ENCODE measurements around the gene SNTB2. TPM values are rescaled to one million over a fixed set of nuclear protein-coding genes. Genes with fewer than 3 reads are reported as not detected.

SNTB2 gene
- total and polyA plus RNA-seq, 2 of the 13 experiments (the other 11 are each of a cell fraction or from before 2014, with no cell fraction given), result 11.5 to 19.2 TPM

DNA sequence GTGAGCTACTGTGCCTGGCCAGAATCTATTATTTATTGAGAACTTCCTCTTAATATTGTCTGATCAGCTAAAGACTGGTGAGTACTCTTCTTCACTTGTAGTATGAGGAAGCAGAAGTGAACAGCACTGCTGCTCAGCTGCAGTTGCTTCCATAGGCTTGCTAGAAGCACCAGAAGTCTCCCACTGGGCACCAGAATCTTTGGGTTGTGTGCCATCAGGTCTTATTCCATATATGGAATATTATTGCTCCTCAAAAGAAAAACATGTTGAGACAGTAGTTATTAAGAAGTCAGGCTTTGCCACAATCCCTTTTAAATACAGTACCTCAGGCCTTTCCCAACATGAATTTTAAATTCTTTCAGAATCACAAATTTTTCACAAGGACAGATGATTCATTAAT is 17.2 kb downstream of the SNTB2 start:
- no TSS peak for BruUV-seq (replicated peaks)
- Histone ChIP-seq H3K4me2 (ENCODE audit: low read depth, low read length) (no peak overlapping the region), H3K9ac (ENCODE audit: insufficient read depth, low read depth, low read length) (no peak overlapping the region), H3K79me2 (ENCODE audit: insufficient read depth, low read length) (peaks cover 19% of the 10 kb centered on the region), H2AFZ (ENCODE audit: low read length) (no peak overlapping the region), H3K36me3 (replicated peaks in 1 of 2; ENCODE audit: control insufficient read depth in 1 of 2, insufficient read depth in 2 of 2, low read length in 2 of 2) (no peaks in the 10 kb centered on the region), H3K4me1 (ENCODE audit: insufficient read depth, low read length) (peaks cover 14% of the 10 kb centered on the region; the same call in 1 of the 2 replicates), H3K27me3 (ENCODE audit: control insufficient read depth in 1 of 2, insufficient read depth in 2 of 2, low read length in 2 of 2) (no peaks in the 10 kb centered on the region), H4K20me1 (ENCODE audit: insufficient read depth, low read length) (no peaks in the 10 kb centered on the region), H3K9me3 (ENCODE audit: low read length) (no peaks in the 10 kb centered on the region), H3K4me3 (replicated peaks in 1 of 3; ENCODE audit: insufficient read depth in 1 of 3, low read depth in 2 of 3, low read length in 3 of 3) (no peak overlapping the region), H3K27ac (ENCODE audit: extremely low read length, insufficient read depth, low read length) (no peak overlapping the region)
- FAIRE-seq, result no peak
- ChIA-PET CTCF (ENCODE audit: low intra/inter-chr PET ratio, low total read pairs) (no interaction called here), POLR2A (interaction anchor here (0.9 kb wide), 1 partner anchor 17 kb away, joined by 3 read pairs; the partner anchor contains the start of gene SNTB2)
- DNase-seq (ENCODE audit: low spot score), result no peak
- TF ChIP-seq MAF1 (CRISPR knock-in tag; IDR thresholded peaks at IDR 0.05; ENCODE audit: borderline replicate concordance), result no peak
- TF ChIP-seq ZMAT3 (CRISPR knock-in tag; conservative IDR thresholded peaks at IDR 0.05), result no peak
- TF ChIP-seq, protein P1, sequence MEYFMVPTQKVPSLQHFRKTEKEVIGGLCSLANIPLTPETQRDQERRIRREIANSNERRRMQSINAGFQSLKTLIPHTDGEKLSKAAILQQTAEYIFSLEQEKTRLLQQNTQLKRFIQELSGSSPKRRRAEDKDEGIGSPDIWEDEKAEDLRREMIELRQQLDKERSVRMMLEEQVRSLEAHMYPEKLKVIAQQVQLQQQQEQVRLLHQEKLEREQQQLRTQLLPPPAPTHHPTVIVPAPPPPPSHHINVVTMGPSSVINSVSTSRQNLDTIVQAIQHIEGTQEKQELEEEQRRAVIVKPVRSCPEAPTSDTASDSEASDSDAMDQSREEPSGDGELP (IDR thresholded peaks at IDR 0.05; ENCODE audit: borderline replicate concordance, low read depth), result no peak
- no peak for TF ChIP-seq SNAPC2 (CRISPR knock-in tag; IDR thresholded peaks at IDR 0.05)
- no peak for TF ChIP-seq LRRFIP1 (CRISPR knock-in tag; conservative IDR thresholded peaks at IDR 0.05)
- TF ChIP-seq ZNF33A (CRISPR knock-in tag; IDR thresholded peaks at IDR 0.05; ENCODE audit: borderline replicate concordance), result no peak
- no peak for TF ChIP-seq ZNF3 (CRISPR knock-in tag; IDR thresholded peaks at IDR 0.05)
- TF ChIP-seq HNRNPK (IDR thresholded peaks at IDR 0.05; ENCODE audit: low read depth, low read length, poor library complexity, severe bottlenecking), result no peak
- TF ChIP-seq, protein P2, sequence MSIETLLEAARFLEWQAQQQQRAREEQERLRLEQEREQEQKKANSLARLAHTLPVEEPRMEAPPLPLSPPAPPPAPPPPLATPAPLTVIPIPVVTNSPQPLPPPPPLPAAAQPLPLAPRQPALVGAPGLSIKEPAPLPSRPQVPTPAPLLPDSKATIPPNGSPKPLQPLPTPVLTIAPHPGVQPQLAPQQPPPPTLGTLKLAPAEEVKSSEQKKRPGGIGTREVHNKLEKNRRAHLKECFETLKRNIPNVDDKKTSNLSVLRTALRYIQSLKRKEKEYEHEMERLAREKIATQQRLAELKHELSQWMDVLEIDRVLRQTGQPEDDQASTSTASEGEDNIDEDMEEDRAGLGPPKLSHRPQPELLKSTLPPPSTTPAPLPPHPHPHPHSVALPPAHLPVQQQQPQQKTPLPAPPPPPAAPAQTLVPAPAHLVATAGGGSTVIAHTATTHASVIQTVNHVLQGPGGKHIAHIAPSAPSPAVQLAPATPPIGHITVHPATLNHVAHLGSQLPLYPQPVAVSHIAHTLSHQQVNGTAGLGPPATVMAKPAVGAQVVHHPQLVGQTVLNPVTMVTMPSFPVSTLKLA (IDR thresholded peaks at IDR 0.05), result no peak
- ATAC-seq, result no peak
- in situ Hi-C loops (cut with HindIII; ENCODE audit: extremely low pct_ligation_motif_present, low pct_unique_long_range_greater_than_20kb) (no loop called here), intact Hi-C loops (cut with micrococcal nuclease; ENCODE audit: unreplicated experiment) (no loop called here)
